MV-4-11 (cell line): ENCODE measurements around the gene UCK2.

Source experiments
- DNase-seq: peaks from one replicate; lab custom pipeline; 2025; lab: John Stamatoyannopoulos, UW

UCK2 gene

GRCh38 chr1:165938844-165939243 lies 111.4 kb downstream of the UCK2 start:
- no peak for DNase-seq

- DNase-seq, result no peak
These were observed 114.1 kb downstream of the UCK2 start for GRCh38 chr1:165941531-165941930.

GRCh38 chr1:165942062-165942461 lies 114.6 kb downstream of the UCK2 start:
- no peak for DNase-seq

- DNase-seq, result no peak
These were observed 115.6 kb downstream of the UCK2 start for GRCh38 chr1:165942927-165943597.

GRCh38 chr1:165945911-165946310 lies 118.5 kb downstream of the UCK2 start:
- no peak for DNase-seq

GRCh38 chr1:165947797-165948455 lies 120.5 kb downstream of the UCK2 start:
- no peak for DNase-seq

GRCh38 chr1:165949335-165950130 lies 122.1 kb downstream of the UCK2 start:
- DNase-seq, result no peak

GRCh38 chr1:165954940-165955339 lies 127.5 kb downstream of the UCK2 start:
- no peak for DNase-seq

- no peak for DNase-seq
These were observed 130.9 kb downstream of the UCK2 start for GRCh38 chr1:165958306-165958705.

GRCh38 chr1:165960136-165960535 lies 132.7 kb downstream of the UCK2 start:
- no peak for DNase-seq

GRCh38 chr1:165960881-165961280 lies 133.5 kb downstream of the UCK2 start:
- DNase-seq, result no peak
